GM23338 (cell line): Measurements from ENCODE around the gene STK32C.

Experiments used
- CTCF ChIP-seq, 2 experiments: fragments of 200-600 bp in 1 of 2; sonication (generic) in 1 of 2; conservative IDR thresholded peaks; 2 replicates each; pipeline versions ENCODE4 v1.5.1 to v1.6.1; 2016 to 2017; ENCODE audit warnings: antibody characterized with exemption in 2 of 2, low read depth in 2 of 2, mild to moderate bottlenecking in 2 of 2, moderate library complexity in 1 of 2
- ETS1 ChIP-seq: IDR thresholded peaks from 2 replicates; pipeline ENCODE4 v1.6.1; 2016; ENCODE audit warnings: antibody characterized with exemption
- EZH2 ChIP-seq: fragments of 200-600 bp; sonication (generic); IDR thresholded peaks from one replicate; pipeline ENCODE4 v1.8.0; 2017; ENCODE audit warnings: antibody characterized with exemption, mild to moderate bottlenecking, low read depth; ENCODE audit not compliant: unreplicated experiment
- POLR2AphosphoS5 ChIP-seq: IDR thresholded peaks from 2 replicates; pipeline ENCODE4 v1.6.1; 2016; ENCODE audit warnings: antibody characterized with exemption, low read depth
- REST ChIP-seq: IDR thresholded peaks from one replicate; pipeline ENCODE4 v1.6.1; 2018; ENCODE audit warnings: antibody characterized with exemption; ENCODE audit not compliant: unreplicated experiment

- TF ChIP-seq CTCF (conservative IDR thresholded peaks at IDR 0.05; ENCODE audit: low read depth in 2 of 2) (no peak), POLR2AphosphoS5 (no peak), ETS1 (no peak), EZH2 (no peak), REST (no peak)
These were observed 24.8 kb downstream of the STK32C start for GRCh38 chr10:132282667-132283603.
